Cardiac muscle cell (in vitro differentiated cells and primary cell): ENCODE data around the gene SLC1A2. TPM values are rescaled to one million over a fixed set of nuclear protein-coding genes. Genes with fewer than 3 reads are reported as not detected.

ENCODE experiments used
- DNase-seq, 2 donors: peaks; one replicate each; pipeline versions ENCODE4 v3.0.0 to v3.0.0-alpha.2; 2010 to 2017; ENCODE audit warnings: low read depth in 1 of 2, low spot score in 1 of 2
- H3K27ac ChIP-seq: fragments of 200-600 bp; sonication (generic); 2 replicates; pipeline ENCODE4 v1.5.1; 2016
- H3K27me3 ChIP-seq: fragments of 200-600 bp; sonication (generic); 2 replicates; pipeline ENCODE4 v1.6.0; 2016; ENCODE audit warnings: control low read depth
- H3K36me3 ChIP-seq: fragments of 200-600 bp; sonication (generic); 2 replicates; pipeline ENCODE4 v1.5.1; 2016; ENCODE audit warnings: control low read depth
- H3K4me1 ChIP-seq: fragments of 200-600 bp; sonication (generic); 2 replicates; pipeline ENCODE4 v1.8.1; 2017; ENCODE audit warnings: low read depth, mild to moderate bottlenecking, mixed run types
- H3K4me3 ChIP-seq: fragments of 200-600 bp; sonication (generic); 2 replicates; pipeline ENCODE4 v1.5.1; 2016; ENCODE audit warnings: mild to moderate bottlenecking
- H3K9me3 ChIP-seq: fragments of 200-600 bp; sonication (generic); 2 replicates; pipeline ENCODE4 v1.5.1; 2017; ENCODE audit warnings: low read depth, mild to moderate bottlenecking, control low read depth
- polyA plus RNA-seq: library from polyadenylated mRNA; unstranded; fragments of >200 nt; fragmentation: Nextera tagmentation; extraction: Ambion mirVana; gene quantifications from 2 replicates; pipeline ENCODE4 v1.2.1, GENCODE V29; 2016
- total RNA-seq: library from RNA; depleted of rRNA; stranded (reverse); fragments of >200 nt; gene quantifications from 2 replicates; pipeline ENCODE4 v1.2.3, GENCODE V29; 2016
- TF ChIP-seq, protein P1 (sequence below): IDR thresholded peaks from 2 replicates; pipeline ENCODE4 v1.5.1; 2012; ENCODE audit warnings: low read depth, mild to moderate bottlenecking, low read length

Gene SLC1A2
- total and polyA plus RNA-seq, 2 experiments from 2014 or later, result 0.76 to 1.3 TPM

GRCh38 chr11:35214226-35214770 is 205.1 kb downstream of the SLC1A2 start:
- TF ChIP-seq, protein P1, sequence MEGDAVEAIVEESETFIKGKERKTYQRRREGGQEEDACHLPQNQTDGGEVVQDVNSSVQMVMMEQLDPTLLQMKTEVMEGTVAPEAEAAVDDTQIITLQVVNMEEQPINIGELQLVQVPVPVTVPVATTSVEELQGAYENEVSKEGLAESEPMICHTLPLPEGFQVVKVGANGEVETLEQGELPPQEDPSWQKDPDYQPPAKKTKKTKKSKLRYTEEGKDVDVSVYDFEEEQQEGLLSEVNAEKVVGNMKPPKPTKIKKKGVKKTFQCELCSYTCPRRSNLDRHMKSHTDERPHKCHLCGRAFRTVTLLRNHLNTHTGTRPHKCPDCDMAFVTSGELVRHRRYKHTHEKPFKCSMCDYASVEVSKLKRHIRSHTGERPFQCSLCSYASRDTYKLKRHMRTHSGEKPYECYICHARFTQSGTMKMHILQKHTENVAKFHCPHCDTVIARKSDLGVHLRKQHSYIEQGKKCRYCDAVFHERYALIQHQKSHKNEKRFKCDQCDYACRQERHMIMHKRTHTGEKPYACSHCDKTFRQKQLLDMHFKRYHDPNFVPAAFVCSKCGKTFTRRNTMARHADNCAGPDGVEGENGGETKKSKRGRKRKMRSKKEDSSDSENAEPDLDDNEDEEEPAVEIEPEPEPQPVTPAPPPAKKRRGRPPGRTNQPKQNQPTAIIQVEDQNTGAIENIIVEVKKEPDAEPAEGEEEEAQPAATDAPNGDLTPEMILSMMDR, result no peak
- H3K27ac ChIP-seq, result no peak overlapping the region

DNA sequence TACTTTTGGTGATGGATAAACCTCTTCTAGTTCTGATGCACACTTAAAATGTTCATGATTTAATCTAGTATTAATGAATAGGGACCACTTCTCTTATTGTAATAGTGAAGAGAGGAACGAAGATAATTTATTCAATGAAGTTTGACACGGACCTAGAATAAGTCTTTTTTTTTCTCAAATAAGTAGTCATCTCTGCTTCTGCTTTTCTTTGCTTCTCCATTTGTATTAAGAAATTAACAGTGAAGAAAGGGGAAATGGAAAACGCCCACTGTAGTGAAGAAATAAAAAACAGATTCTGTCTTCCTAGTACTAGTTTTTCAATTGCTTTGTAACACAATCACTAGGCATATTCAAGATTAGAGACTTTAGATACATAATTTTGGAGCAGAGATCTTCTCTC is 207.4 kb downstream of the SLC1A2 start:
- Histone ChIP-seq H3K27me3 (no peaks in the 10 kb centered on the region), H3K4me1 (no peaks in the 10 kb centered on the region), H3K27ac (no peak overlapping the region), H3K4me3 (no peak overlapping the region), H3K36me3 (no peaks in the 10 kb centered on the region), H3K9me3 (no peaks in the 10 kb centered on the region)
- DNase-seq, result no peak
- TF ChIP-seq, protein P1, result no peak

More at GRCh38 chr11:35214226-35214770, 205.1 kb downstream of the SLC1A2 start:
- no peak for DNase-seq
- no peaks in the 10 kb centered on the region for H3K27me3 ChIP-seq
- H3K36me3 ChIP-seq, result no peaks in the 10 kb centered on the region
- H3K9me3 ChIP-seq, result no peaks in the 10 kb centered on the region
- no peak overlapping the region for H3K4me3 ChIP-seq
- H3K4me1 ChIP-seq, result no peaks in the 10 kb centered on the region

- H3K36me3 ChIP-seq, result no peaks in the 10 kb centered on the region
- no peak for DNase-seq
- no peak overlapping the region for H3K27ac ChIP-seq
- H3K27me3 ChIP-seq, result no peaks in the 10 kb centered on the region
- TF ChIP-seq, protein P1, result no peak
- no peaks in the 10 kb centered on the region for H3K4me1 ChIP-seq
- no peak overlapping the region for H3K4me3 ChIP-seq
- no peaks in the 10 kb centered on the region for H3K9me3 ChIP-seq
These were observed 208.3 kb downstream of the SLC1A2 start for GRCh38 chr11:35210876-35211546.

DNA sequence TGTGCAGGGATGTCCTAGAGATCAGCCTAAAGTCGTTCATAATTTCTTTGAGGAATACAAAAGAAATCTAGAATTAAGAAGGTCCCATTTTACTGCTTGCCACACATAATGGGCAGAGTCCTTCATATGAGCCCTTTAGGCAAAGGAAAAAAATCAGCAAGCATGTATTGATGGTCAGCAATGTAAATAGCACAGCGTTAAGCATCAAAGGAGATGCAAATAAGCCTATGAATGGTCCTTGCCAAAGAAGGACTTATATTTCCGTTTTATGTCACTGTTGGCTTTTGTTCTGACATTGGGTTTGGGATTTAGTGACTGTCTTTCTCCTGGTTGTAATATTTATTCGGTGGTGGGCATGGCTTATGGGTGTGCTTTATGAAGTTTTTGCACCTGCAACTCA is 210.6 kb downstream of the SLC1A2 start:
- DNase-seq, result no peak
- Histone ChIP-seq H3K27me3 (no peaks in the 10 kb centered on the region), H3K27ac (no peak overlapping the region), H3K4me3 (no peak overlapping the region), H3K4me1 (no peaks in the 10 kb centered on the region), H3K36me3 (no peaks in the 10 kb centered on the region), H3K9me3 (no peaks in the 10 kb centered on the region)
- TF ChIP-seq, protein P1, result no peak

GRCh38 chr11:35207471-35208403 is 211.6 kb downstream of the SLC1A2 start:
- DNase-seq, result no peak
- Histone ChIP-seq H3K27ac (no peak overlapping the region), H3K27me3 (no peaks in the 10 kb centered on the region), H3K36me3 (no peaks in the 10 kb centered on the region), H3K4me3 (no peak overlapping the region), H3K9me3 (no peaks in the 10 kb centered on the region), H3K4me1 (no peaks in the 10 kb centered on the region)
- TF ChIP-seq, protein P1, result no peak
